ENCODE data around the gene PCDHGC4.

GRCh38 chr5:141484310-141484640 lies 555 bp upstream of the PCDHGC4 start:
- TF ChIP-seq CTCF (IDR thresholded peaks at IDR 0.05), result no peak
- no peak for TF ChIP-seq POLR2AphosphoS5 (IDR thresholded peaks at IDR 0.05; ENCODE audit: low read depth, low read length)
- no peak for TF ChIP-seq SIN3A (IDR thresholded peaks at IDR 0.05; ENCODE audit: borderline replicate concordance, insufficient read depth, low read depth, low read length)
- TF ChIP-seq REST (IDR thresholded peaks at IDR 0.05; ENCODE audit: insufficient read depth in 1 of 2, low read depth in 2 of 2, low read length in 1 of 2), result no peak
- TF ChIP-seq TCF7L2 (IDR thresholded peaks at IDR 0.05; ENCODE audit: low read depth, low read length), result no peak
